Right atrium auricular region (tissue), 2 donors: ENCODE data around the gene FAM187B. TPM values are rescaled to one million over a fixed set of nuclear protein-coding genes. Genes with fewer than 3 reads are reported as not detected.
"Not testable (repeated sequence)": the region's sequence is repeated elsewhere in the genome, so short reads cannot be mapped to it uniquely, and the experiment has no call there.

Experiments
- DNase-seq: peaks from one replicate; pipeline ENCODE4 v3.0.0-alpha.2; 2019; ENCODE audit warnings: low spot score
- H3K27ac ChIP-seq, 2 donors: fragments of 200-600 bp; sonication (generic); 1 replicate in 1 of 2; 2 replicates in 1 of 2; pipeline ENCODE4 v1.5.1; 2016 to 2019
- H3K27me3 ChIP-seq, 2 donors: fragments of 200-600 bp; sonication (generic); one replicate each; pipeline versions ENCODE4 v1.5.1 to v1.6.0; 2017 to 2019
- H3K36me3 ChIP-seq: fragments of 200-600 bp; sonication (generic); one replicate; pipeline ENCODE4 v1.5.1; 2016
- H3K4me1 ChIP-seq, 2 donors: fragments of 200-600 bp; sonication (generic); one replicate each; pipeline versions ENCODE4 v1.5.1 to v1.6.0; 2017 to 2019
- H3K4me3 ChIP-seq, 2 donors: fragments of 200-600 bp; sonication (generic); 1 replicate in 1 of 2; 2 replicates in 1 of 2; pipeline ENCODE4 v1.5.1; 2017 to 2019; ENCODE audit warnings: mild to moderate bottlenecking in 1 of 2, moderate library complexity in 1 of 2
- H3K9me3 ChIP-seq, 2 donors: fragments of 200-600 bp; sonication (generic); one replicate each; pipeline ENCODE4 v1.5.1; 2019
- total RNA-seq, 2 donors: library from RNA; depleted of rRNA; stranded (reverse); fragments of >200 nt; gene quantifications; one replicate each; pipeline ENCODE4 v1.1.0, GENCODE V29; 2016
- TF ChIP-seq, protein P1 (sequence below), 2 donors: fragments of 200-600 bp; sonication (generic); IDR thresholded peaks; one replicate each; pipeline ENCODE4 v1.5.1; 2019; ENCODE audit warnings: antibody characterized with exemption in 2 of 2

FAM187B gene
- total RNA-seq, 2 donors from 2014 or later: not detected

DNA sequence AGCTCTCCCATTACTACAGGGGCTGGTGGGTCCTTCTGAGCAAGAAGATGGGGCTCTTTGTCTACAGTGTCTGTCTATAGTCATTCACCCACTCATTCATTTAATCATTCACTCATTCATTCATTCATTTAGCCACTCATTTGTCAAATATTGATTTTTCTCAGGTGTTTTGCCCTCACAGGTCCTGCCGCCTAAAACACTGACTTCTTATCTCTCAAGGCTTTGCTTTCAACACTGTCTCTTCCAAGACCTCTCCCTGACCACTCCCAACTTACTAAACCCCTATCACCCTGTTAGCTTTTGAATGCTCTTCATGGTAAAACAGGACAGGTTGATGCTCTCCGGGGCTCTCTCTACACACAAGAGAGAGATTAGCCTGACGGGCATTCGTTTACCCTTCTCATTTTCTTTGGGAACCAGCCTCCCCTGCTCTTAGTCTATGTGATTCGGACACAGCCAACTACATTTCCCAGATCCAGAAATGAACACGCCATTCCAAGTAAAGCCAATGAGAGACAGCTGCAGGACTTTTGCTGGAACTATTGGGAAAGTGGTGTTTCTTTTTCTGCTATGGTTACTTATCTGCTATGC, 22.7 kb downstream of the FAM187B start:
- Histone ChIP-seq H3K27ac (no peak overlapping the region), H3K27me3 (no peaks in the 10 kb centered on the region), H3K36me3 (no peaks in the 10 kb centered on the region), H3K4me1 (peaks cover 0 to under 1% of the 10 kb centered on the region in 2 donors), H3K4me3 (no peak overlapping the region), H3K9me3 (no peaks in the 10 kb centered on the region)
- no peak for DNase-seq
- TF ChIP-seq, protein P1, sequence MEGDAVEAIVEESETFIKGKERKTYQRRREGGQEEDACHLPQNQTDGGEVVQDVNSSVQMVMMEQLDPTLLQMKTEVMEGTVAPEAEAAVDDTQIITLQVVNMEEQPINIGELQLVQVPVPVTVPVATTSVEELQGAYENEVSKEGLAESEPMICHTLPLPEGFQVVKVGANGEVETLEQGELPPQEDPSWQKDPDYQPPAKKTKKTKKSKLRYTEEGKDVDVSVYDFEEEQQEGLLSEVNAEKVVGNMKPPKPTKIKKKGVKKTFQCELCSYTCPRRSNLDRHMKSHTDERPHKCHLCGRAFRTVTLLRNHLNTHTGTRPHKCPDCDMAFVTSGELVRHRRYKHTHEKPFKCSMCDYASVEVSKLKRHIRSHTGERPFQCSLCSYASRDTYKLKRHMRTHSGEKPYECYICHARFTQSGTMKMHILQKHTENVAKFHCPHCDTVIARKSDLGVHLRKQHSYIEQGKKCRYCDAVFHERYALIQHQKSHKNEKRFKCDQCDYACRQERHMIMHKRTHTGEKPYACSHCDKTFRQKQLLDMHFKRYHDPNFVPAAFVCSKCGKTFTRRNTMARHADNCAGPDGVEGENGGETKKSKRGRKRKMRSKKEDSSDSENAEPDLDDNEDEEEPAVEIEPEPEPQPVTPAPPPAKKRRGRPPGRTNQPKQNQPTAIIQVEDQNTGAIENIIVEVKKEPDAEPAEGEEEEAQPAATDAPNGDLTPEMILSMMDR (IDR thresholded peaks at IDR 0.05): no peak

DNA sequence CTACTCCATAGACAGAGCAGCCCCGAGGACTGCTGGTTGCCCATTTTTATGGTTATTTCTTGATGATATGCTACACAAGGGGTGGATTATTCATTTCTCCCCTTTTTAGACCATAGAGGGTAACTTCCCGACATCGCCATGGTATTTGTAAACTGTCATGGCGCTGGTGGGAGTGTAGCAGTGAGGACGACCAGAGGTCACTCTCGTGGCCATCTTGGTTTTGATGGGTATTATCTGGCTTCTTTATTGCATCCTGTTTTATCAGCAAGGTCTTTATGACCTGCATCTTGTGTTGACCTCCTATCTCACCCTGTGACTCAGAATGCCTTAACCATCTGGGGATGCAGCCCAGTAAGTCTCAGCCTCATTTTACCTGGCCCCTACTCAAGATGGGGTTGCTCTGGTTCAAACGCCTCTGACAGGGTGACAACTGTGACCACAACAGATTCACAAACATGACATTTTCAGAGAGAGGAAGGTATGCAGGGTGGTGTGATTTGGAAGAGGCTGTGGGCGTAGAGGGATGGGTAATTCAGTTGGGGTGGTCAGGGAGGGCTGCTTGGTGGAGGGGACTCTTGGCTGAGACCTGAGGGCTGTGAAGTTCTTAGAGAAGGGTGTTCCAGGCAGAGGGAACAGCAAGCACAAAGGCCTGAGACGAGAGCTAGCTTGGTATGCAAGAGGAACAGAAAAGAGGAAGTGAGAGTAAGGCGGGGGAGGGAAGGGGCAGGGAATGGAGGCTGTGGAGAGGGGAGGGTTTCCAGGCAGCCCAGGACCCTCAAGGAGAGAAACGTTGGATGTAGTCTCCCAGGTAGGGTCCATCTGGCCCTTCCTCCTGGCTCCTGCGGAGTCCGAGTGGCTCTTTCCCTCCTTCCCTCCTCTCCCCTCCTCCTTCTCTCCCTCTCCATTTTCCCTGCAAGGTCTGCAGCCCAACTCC, 23.5 kb downstream of the FAM187B start:
- Histone ChIP-seq H3K27me3 (no peaks in the 10 kb centered on the region), H3K27ac (no peak overlapping the region), H3K4me3 (no peak overlapping the region), H3K4me1 (no peaks in the 10 kb centered on the region), H3K9me3 (no peaks in the 10 kb centered on the region), H3K36me3 (no peaks in the 10 kb centered on the region)
- TF ChIP-seq, protein P1 (IDR thresholded peaks at IDR 0.05): no peak
- no peak for DNase-seq

DNA sequence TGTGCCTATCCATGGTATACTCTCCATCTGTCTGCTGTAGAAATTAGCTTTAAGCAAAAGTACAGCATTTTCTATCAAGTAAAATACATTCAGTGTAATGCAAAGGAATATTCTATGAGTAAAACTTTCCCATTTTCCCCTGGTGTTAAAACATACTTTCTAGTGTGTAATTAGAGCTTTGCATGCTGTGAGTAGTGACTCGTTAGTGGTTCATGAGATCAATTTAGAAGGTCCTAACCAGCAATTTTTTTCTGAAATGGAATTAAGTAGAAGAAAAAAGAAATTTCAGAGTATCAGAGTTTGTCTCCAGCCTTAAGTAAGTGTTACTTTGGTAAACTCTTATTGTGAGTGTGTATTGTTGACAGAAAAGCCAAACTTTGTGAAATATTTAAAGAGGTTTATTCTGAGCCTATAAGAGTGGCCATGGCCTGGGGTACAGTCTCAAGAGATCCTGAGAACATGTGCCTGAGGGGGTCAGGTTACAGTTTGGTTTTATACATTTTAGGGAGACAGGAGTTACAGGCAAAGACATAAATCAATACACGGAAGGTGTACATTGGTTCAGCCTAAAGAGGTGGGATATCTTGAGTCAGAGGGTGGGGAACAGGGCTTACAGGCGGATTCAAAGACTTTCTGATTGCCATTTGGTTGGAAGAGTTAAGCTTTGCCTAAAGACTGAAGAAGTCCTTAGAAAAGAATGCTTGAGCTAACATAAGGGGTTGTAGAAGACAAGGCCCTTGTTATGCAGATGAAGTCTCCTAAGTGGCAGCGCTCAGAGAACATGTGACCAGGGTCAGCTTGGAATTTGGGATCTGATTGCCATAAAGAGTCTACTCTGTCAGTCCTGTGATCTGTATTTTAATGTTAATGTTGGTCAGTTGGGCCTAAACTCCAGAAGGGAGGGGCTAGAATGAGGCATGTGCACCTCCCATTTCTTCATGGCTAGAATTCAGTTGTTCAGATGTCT, 25.5 kb downstream of the FAM187B start:
- H3K4me1 ChIP-seq: no peaks in the 10 kb centered on the region
- no peaks in the 10 kb centered on the region for H3K9me3 ChIP-seq
- TF ChIP-seq, protein P1 (IDR thresholded peaks at IDR 0.05): no peak
- no peak overlapping the region for H3K27ac ChIP-seq
- DNase-seq: no peak
- no peaks in the 10 kb centered on the region for H3K27me3 ChIP-seq
- H3K4me3 ChIP-seq: no peak overlapping the region
- no peaks in the 10 kb centered on the region for H3K36me3 ChIP-seq

DNA sequence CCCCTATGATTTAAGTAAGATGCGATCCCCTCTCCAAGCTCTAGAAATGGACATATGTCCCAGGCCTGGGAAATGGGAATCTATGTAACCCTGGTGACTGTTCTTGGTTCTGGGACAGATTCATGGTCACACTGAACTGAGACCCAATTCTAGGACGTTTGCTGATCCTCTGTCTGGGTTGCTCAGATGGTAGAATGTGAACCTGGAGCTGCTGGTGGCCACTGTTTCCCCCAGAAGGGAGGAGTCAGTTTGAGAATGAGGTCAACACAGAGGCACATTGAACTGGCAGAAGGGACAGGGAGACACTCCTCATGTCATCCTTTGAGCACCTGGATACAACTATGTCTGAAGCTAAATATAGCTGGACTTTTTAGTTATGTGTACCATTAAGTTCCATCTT, 29.1 kb downstream of the FAM187B start:
- Histone ChIP-seq H3K4me3 (no peak overlapping the region), H3K27me3 (no peaks in the 10 kb centered on the region), H3K4me1 (no peaks in the 10 kb centered on the region), H3K27ac (no peak overlapping the region), H3K9me3 (no peaks in the 10 kb centered on the region), H3K36me3 (no peaks in the 10 kb centered on the region)
- TF ChIP-seq, protein P1 (IDR thresholded peaks at IDR 0.05): no peak
- no peak for DNase-seq

DNA sequence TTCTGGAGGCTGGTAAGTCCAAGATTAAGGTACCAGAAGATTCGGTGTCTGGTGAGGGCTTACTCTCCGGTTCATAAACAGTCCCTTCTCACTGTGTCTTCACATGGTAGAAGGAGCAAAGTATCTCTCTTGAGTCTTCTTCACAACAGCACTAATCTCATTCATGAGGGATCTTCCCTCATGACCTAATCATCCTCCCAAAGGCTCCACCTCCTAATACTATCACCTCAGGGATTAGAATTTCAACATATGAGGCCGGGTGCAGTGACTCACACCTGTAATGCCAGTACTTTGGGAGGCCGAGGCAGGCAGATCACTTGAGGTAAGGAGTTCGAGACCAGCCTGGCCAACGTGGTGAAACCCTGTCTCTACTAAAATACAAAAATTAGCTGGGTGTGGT, 31.7 kb downstream of the FAM187B start:
- not testable (repeated sequence) for H3K27me3 ChIP-seq, H3K27ac ChIP-seq, DNase-seq, H3K36me3 ChIP-seq, H3K4me3 ChIP-seq, H3K9me3 ChIP-seq, H3K4me1 ChIP-seq
